SKM-1 treated with dmso at 0.1 percent for 144 hours (cell line): ENCODE measurements around the gene PTPRN2.
A peak's percentile ranks its signal among the peaks of the same experiment; 100 is the strongest.
"Not testable (repeated sequence)": the region's sequence is repeated elsewhere in the genome, so short reads cannot be mapped to it uniquely, and the experiment has no call there.

Source experiments
- DNase-seq: peaks from one replicate; lab custom pipeline; 2025; ENCODE audit not compliant: unreplicated experiment; lab: John Stamatoyannopoulos, UW

The PTPRN2 gene

GRCh38 chr7:157515342-157516041 lies 1072.1 kb downstream of the PTPRN2 start:
- DNase-seq, result no peak

GRCh38 chr7:157514746-157515145 lies 1072.9 kb downstream of the PTPRN2 start:
- no peak for DNase-seq

- DNase-seq, result no peak
Observed at GRCh38 chr7:157514306-157514705, 1073.3 kb downstream of the PTPRN2 start.

- no peak for DNase-seq
Observed at GRCh38 chr7:157513682-157514081, 1073.9 kb downstream of the PTPRN2 start.

GRCh38 chr7:157513162-157513621 lies 1074.4 kb downstream of the PTPRN2 start:
- DNase-seq, result no peak

- no peak for DNase-seq
Observed at GRCh38 chr7:157509226-157509625, 1078.4 kb downstream of the PTPRN2 start.

- no peak for DNase-seq
Observed at GRCh38 chr7:157508477-157508881, 1079.1 kb downstream of the PTPRN2 start.

GRCh38 chr7:157507987-157508386 lies 1079.6 kb downstream of the PTPRN2 start:
- DNase-seq, result peak; percentile 0

- DNase-seq, result no peak
Observed at GRCh38 chr7:157506268-157506667, 1081.4 kb downstream of the PTPRN2 start.

- no peak for DNase-seq
Observed at GRCh38 chr7:157505646-157506045, 1082.0 kb downstream of the PTPRN2 start.

- no peak for DNase-seq
Observed at GRCh38 chr7:157503229-157503628, 1084.4 kb downstream of the PTPRN2 start.

- no peak for DNase-seq
Observed at GRCh38 chr7:157502701-157503111, 1084.9 kb downstream of the PTPRN2 start.

- no peak for DNase-seq
Observed at GRCh38 chr7:157501581-157501980, 1086.0 kb downstream of the PTPRN2 start.

GRCh38 chr7:157500989-157501540 lies 1086.6 kb downstream of the PTPRN2 start:
- DNase-seq, result not testable (repeated sequence)

- DNase-seq, result no peak
Observed at GRCh38 chr7:157500171-157500960, 1087.3 kb downstream of the PTPRN2 start.

GRCh38 chr7:157499835-157500153 lies 1087.8 kb downstream of the PTPRN2 start:
- no peak for DNase-seq

- no peak for DNase-seq
Observed at GRCh38 chr7:157499121-157499834, 1088.3 kb downstream of the PTPRN2 start.

- DNase-seq, result no peak
Observed at GRCh38 chr7:157498657-157499056, 1089.0 kb downstream of the PTPRN2 start.

GRCh38 chr7:157497744-157498651 lies 1089.6 kb downstream of the PTPRN2 start:
- no peak for DNase-seq

- DNase-seq, result no peak
Observed at GRCh38 chr7:157497367-157497743, 1090.3 kb downstream of the PTPRN2 start.
